COR-L47 (cell line): Measurements from ENCODE around the gene LRRC38.
"Not testable (repeated sequence)": the region's sequence is repeated elsewhere in the genome, so short reads cannot be mapped to it uniquely, and the experiment has no call there.

Source experiments
- DNase-seq: peaks from one replicate; lab custom pipeline; 2025; lab: John Stamatoyannopoulos, UW

The LRRC38 gene

DNA sequence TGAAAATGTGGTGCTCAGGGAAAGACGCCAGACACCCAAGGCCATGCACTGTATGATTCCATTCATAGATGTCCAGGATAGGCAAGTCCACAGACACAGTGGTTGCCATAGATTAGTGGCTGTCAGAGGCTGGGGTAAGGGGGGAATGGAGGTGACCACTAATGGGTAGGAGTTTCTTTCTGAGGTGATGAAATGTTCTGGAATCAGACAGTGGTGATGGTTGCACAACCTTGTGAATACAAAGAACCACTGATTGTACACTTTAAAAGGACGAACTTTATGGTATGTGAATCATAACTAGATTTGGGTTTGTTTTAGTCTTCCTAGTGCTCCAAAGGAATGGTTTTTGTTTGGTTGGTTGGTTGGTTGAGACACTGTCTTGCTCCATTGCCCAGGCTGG lies 51.8 kb downstream of the LRRC38 start:
- DNase-seq: no peak

GRCh38 chr1:13456904-13457532 lies 56.8 kb downstream of the LRRC38 start:
- no peak for DNase-seq

- no peak for DNase-seq
Measured at GRCh38 chr1:13451399-13451965, 62.3 kb downstream of the LRRC38 start.

DNA sequence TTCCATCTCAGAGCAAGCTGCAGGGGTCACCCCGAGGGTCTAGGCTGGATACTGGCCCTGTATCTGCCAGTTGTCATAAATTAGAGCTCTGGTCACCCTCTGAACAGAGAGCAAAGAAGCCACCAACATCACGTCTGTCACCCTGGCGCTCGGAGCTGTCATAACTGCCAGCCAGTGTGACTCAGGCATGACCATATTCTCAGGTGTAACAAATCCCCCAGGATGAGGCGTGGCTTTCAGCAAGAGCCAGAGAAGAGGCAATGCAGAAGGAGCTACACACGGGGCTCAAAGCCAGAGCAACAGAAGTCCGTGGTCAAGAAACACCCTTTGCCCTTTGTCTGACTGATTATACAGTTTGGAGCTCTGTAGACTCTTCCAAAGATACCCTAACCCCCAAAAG lies 63.6 kb downstream of the LRRC38 start:
- no peak for DNase-seq

DNA sequence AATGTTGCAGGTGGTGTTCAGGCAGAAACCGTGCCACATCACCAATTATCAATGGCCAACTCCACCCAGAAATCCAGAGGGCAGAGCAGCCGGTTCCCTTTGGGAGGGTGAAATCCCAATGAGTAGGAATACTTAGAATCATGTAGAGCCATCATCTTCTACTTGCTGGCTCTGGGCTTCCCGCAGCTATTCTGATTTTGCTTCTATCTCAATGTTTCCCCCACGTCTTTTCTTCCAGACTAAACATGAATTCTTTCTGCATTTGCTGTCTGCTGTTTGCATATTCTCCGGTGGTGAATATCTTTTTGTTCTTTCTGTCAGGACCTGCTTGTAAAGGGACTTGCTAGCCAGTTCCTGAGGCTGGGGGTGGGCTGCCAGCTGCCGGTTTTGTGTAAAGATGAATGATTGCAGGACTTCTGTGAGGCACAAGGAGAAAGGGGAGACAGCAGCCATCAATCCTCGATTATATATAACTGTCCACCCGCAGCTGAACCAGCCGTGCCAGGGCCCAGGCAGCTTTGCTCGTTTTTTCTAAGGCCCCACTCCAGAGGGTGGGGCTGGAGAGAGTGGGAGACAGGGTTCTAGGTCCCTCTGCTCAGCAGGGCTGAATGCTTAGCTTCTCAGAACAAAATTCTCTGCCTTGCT lies 70.3 kb downstream of the LRRC38 start:
- DNase-seq: no peak

DNA sequence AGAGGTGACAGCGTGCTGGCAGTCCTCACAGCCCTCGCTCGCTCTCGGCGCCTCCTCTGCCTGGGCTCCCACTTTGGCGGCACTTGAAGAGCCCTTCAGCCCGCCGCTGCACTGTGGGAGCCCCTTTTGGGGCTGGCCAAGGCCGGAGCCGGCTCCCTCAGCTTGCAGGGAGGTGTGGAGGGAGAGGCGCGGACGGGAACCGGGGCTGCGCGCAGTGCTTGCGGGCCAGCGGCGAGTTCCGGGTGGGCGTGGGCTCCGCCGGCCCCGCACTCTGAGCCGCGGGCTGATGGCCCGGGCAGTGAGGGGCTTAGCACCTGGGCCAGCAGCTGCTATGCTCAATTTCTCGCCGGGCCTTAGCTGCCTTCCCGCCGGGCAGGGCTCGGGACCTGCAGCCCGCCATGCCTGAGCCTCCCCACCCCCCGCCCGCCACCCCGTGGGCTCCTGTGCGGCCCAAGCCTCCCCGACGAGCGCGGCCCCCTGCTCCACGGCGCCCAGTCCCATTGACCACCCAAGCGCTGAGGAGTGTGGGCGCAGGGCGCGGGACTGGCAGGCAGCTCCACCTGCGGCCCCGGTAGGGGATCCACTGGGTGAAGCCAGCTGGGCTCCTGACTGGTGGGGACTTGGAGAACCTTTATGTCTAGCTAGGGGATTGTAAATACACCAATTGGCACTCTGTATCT lies 74.6 kb downstream of the LRRC38 start:
- not testable (repeated sequence) for DNase-seq

GRCh38 chr1:13435458-13435857 lies 78.3 kb downstream of the LRRC38 start:
- no peak for DNase-seq

GRCh38 chr1:13433694-13434358 lies 80.0 kb downstream of the LRRC38 start:
- DNase-seq: not testable (repeated sequence)

DNA sequence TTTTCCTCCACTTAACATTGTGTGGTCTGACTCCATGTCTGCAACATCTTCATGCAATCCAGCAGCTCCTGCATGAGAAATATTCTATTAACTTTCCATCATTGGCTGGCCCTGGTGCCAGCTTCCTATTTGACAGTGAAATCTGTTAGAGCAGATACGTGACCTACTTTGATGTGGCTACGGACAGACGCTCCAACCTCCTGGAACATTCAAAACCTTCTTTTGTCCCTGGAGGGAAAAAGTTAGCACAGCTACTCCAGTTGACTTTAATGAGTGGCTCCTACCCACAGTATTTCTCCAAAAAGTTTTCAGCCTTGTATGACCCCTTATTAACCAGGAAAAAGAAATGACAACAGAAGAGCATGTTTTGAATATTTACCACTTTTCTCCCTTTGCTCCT lies 81.6 kb downstream of the LRRC38 start:
- DNase-seq: no peak

- DNase-seq: no peak
Measured at GRCh38 chr1:13430495-13430894, 83.3 kb downstream of the LRRC38 start.
